NCI-H1105 treated with DMSO at 0.1 percent for 48 hours (cell line): ENCODE results near the gene GATA2.

Experiments used
- DNase-seq: peaks from one replicate; lab custom pipeline; 2025; lab: John Stamatoyannopoulos, UW

Gene GATA2

GRCh38 chr3:128488636-128488990 is 4.4 kb downstream of the GATA2 start:
- peak; percentile 63 for DNase-seq

GRCh38 chr3:128487813-128488635 is 5.0 kb downstream of the GATA2 start:
- peak; percentile 89 for DNase-seq

GRCh38 chr3:128487538-128487812 is 5.5 kb downstream of the GATA2 start:
- DNase-seq, result no peak

- DNase-seq, result peak; percentile 64
Measured at GRCh38 chr3:128486681-128487537, 6.1 kb downstream of the GATA2 start.

GRCh38 chr3:128486205-128486628 is 6.8 kb downstream of the GATA2 start:
- no peak for DNase-seq

- DNase-seq, result no peak
Measured at GRCh38 chr3:128485282-128486204, 7.5 kb downstream of the GATA2 start.

GRCh38 chr3:128484404-128485281 is 8.4 kb downstream of the GATA2 start:
- no peak for DNase-seq

- DNase-seq, result no peak
Measured at GRCh38 chr3:128483657-128484403, 9.2 kb downstream of the GATA2 start.

GRCh38 chr3:128482666-128483656 is 10.0 kb downstream of the GATA2 start:
- no peak for DNase-seq

- no peak for DNase-seq
Measured at GRCh38 chr3:128482175-128482574, 10.8 kb downstream of the GATA2 start.

GRCh38 chr3:128481438-128481942 is 11.5 kb downstream of the GATA2 start:
- no peak for DNase-seq

- no peak for DNase-seq
Measured at GRCh38 chr3:128480717-128481437, 12.1 kb downstream of the GATA2 start.

- no peak for DNase-seq
Measured at GRCh38 chr3:128480278-128480677, 12.7 kb downstream of the GATA2 start.

GRCh38 chr3:128479558-128480086 is 13.4 kb downstream of the GATA2 start:
- no peak for DNase-seq

GRCh38 chr3:128478576-128479506 is 14.2 kb downstream of the GATA2 start:
- no peak for DNase-seq

GRCh38 chr3:128476659-128477058 is 16.3 kb downstream of the GATA2 start:
- DNase-seq, result no peak

- DNase-seq, result no peak
Measured at GRCh38 chr3:128475355-128475754, 17.6 kb downstream of the GATA2 start.
